HG02759 (cell line): ENCODE data around the gene KRT33A.

ENCODE experiments used
- ATAC-seq: cut with Tn5 transposase; IDR thresholded peaks from one replicate; pipeline ENCODE4 v1.9.1; 2021; ENCODE audit warnings: mild to moderate bottlenecking, moderate library complexity; ENCODE audit not compliant: unreplicated experiment

Gene KRT33A

DNA sequence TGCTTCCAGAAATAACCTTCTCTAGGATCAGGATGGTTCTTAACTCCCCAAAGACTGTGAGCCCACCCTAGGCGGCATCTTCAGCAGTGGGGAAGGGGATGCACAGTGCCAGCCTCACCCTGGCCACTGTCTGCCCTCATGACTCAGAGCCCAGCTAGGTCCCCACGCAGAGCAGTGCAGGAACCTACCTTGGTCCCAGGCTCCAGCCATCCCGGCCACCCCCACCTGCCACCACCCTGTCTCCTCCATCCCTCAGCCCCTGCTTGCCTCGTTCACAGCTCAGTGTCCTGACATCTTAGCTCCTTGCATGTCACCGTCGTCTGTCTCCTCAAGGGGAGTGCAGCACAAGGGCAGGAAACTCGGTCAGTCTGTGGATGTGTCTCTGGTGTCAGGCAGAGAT, 19.0 kb downstream of the KRT33A start:
- no peak for ATAC-seq

DNA sequence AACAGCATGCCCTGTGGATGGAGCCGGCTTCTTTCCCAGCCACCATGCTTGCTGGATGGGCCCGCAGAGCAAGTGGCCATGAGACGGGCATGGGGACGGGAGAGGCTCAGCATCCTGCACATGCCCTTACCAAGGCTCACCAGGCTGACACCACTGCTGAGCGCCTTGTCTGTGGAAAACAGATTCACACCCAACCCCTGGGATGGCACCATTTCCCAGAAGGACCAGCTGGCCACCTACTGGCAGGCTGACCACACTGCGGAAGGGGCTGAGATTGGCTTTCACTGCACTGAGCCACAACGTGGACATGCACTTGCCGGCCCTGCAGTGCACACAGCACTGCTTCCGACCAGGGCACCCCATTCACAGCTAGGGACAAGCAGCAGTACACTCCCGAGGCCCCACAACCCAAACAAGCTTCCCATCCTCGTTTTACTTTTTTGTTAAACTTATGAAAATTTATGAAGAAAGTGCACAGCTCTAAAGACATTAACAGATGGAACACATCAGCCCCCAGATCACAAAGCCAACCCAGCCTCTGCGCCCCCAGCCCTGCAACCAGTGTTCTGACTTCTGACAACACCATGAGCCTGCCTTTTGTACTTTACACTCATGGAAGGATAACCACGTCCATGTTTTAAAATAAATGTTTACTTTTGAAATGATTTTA, 21.2 kb downstream of the KRT33A start:
- no peak for ATAC-seq

DNA sequence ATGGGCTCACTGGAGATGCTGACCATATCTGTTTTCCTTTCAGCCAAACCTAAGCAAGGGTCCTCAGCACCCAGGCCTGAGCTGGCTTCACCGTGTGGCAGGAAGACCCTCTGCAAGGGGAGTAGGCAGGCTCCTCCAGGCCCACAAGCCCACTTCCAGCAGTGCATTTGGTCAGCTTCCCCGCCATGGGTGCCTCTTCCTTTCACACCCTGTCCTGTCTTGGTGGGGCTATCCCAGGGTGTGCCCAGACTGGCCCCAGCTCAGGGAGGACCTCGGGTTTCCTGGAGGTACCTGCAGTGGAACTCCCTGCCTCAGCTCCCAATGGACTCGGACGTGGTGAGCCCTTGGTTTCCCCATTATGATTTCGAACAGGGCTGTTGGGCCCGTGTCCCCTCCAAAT, 22.4 kb downstream of the KRT33A start:
- ATAC-seq, result no peak

DNA sequence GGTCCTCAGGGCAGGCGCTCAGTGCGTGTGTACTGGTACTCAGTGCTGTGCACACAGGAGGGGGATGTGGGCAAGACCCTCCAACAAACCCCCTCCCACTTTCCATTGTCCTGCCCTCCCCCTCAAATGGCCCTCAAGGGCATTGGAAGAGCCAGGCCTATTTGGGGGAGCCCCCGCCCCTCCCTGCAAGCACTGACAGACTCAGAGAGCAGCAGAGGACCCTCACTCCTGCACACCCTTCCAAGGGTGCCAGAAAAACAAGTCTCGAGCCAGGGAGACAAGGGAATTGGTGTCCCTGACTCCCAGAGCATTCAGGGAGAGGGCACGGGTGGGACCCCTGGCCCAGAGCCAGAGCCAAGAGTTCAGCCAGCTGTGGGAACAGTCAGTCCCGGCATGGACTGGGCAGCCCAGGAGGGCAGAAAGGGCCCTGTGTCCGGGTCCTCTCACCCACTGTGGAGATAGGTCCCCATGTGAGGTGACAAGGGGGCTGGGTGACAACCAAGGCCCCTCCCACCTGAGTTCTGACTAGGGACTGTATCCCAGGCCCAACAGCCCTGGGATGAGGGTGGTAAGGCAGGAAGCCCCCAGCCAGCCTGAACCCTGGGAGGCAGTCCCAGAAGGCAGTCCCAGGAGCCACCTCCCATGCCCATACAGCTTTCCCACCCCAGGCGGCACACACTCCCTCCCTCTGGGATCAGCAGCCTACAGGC, 23.1 kb downstream of the KRT33A start:
- ATAC-seq, result no peak

DNA sequence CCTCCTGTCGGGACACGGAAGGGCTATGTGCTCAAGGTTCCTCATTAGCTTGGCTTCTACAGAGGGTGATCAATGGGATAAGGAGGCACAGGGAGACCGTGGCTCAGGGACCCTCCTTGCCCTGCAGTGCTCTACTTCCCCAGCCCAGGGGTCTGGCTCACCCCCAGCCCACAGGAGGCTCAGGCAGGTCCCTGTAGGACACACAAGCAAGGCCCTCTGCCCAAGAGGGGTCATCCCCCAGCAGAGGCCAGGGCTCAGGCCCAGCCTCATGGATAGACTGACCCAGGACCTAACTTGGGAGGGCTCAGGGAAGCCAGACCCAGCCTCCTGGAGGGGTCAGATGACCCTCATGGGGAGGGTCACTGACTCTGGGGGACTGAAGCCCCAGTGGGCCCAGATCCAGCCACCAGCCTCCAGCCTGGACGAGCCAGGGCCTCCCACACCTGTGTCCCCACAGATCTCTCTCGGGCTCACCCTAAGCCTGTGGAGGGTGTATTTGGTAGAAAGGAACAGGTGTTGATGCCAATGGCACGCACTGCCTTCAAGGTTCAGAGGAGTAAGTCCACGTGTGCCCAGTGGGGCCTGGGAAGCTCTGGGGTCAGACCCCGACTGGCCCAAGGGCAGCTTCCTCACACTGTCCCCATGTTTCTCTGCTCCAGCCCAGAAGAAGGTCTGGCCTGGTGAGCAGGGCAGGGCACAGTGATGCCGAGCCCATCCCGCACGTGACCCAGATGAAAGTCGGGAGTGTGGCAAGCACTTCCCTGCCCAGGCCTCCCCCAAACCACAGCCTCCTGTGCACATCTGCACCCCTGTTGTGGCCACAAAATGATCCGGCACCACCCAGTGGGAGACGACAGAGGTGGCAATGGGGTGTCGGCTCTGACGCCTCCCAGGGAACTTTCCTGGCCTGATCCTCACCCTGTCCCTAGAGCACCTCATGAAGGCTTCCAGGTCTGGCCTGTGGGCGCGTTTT, 24.2 kb downstream of the KRT33A start:
- ATAC-seq, result no peak

DNA sequence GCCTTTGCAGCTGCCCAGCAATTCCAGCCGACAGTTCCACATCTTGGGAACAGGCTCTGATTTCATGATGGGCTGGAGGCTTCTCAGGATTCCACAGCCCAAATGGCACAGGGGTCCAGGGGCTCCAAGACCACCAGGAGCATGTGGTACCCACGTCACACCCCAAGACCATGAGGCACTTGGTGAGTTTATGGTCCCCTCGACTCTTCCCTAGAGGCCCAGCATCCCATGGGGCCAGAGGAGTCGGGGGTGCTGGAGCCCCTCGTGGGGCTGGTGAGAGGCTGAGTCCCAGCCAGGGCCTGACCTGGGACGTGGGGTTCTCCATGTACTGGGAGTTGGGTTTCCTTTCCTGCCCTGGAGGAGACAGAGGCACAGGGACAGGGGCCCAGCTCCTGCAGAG, 25.0 kb downstream of the KRT33A start:
- no peak for ATAC-seq

DNA sequence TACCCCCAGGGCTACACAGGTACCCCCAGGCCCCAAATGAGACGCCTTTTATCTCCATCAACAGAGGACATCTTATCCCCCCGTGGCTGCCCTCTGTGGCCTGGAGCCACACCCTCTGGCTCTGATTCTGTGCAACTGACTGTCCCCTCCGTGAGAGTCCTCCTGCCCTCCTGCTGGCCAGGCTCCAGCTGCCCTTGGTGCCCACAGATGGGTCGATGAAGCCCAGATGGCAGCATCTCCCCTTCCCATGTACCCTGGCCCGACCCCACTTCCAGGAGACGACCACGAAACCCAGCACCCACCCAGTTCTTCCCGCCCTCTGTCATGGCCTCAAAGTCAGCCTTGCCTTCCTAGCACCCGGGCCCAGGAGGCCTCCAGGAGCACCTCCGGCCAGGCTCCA, 25.5 kb downstream of the KRT33A start:
- no peak for ATAC-seq

DNA sequence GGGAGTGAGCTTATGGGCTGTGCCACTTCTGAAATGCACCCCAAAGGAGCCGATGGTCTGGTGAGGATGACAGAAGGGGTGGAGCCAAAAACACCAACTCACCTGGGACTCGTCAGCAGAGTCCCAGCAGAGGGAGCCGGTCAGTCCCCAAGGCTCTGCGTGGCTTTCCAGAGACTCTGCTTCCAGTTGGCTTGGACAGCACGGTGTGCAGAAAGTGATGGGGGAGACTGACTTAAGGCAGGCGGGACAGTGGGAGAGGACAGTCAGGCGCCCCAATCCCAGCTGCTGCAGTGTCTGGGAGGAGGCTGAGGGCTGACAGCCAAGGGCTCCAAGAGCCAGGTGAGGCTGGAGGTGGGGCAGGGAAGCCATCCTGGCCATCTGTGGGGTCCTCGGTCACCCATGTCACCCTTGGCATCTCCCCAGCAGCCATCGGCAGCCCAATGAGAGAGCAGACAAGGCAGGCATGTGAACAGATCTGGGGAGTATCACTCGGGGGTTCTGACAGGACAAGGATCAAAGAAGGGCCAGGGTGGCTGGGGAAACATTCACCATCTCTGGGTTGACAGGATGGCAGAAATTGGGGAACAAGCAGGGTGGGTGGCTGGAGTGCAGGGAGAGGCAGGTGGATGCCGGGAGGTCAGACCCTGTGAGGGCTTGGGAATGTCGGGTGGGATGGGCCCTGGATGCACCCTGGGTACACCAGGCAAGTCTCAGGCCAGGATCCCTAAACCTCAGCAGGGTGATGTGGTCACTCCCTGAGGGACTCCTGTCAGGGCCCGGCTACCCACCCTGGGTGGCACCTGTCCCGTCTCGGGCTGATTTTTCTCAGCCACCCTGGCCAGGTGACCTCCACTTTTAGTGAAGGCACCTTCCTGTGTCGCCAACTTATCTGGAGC, 26.2 kb downstream of the KRT33A start:
- no peak for ATAC-seq

DNA sequence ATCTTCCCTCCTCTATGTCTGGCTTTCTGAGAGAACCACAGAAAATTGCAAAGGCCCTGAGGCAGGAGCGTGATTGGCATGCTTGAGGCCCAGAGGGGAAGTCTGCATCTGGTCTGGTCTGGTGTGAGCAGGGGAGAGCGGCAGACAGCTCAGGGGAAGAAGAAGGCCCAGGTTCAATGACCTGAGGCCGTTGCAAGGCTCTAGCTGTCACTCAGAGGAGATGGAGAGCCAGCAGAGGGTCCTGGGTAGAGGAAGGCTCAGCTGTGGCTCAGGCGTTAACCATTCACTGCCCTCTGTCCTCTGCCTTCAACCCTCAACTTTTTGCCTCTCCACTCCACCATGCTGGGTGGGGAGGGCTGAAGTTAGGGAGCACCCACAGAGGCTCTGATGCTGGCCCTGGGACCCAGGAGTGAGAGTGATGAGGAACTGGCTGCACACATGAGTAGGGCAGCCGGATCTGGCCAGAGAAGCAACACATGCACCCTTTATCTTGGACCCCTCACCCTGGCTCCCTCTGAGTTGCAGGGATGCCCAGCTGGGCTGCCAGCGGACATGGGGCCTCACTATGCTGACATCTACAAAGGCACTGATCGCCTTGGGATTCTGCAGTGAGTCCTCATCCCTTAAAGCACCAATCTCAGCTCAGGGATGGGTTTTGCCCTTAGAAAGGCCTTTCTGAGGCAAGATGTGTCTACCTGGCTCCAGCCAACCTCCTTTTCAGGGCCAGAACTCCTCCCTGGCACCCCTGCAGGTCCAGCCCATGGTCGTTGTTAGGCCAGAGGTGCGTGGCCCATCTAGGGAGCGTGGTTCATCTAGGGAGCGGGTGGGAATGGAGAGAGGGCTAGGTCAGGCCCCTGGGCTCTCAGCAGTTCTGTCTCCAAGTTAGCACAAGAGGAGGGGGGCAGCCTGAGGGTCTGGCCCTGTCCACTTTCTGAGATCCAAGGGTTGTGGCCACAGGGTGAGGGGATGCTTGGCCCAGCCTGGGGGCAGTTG, 27.4 kb downstream of the KRT33A start:
- no peak for ATAC-seq

DNA sequence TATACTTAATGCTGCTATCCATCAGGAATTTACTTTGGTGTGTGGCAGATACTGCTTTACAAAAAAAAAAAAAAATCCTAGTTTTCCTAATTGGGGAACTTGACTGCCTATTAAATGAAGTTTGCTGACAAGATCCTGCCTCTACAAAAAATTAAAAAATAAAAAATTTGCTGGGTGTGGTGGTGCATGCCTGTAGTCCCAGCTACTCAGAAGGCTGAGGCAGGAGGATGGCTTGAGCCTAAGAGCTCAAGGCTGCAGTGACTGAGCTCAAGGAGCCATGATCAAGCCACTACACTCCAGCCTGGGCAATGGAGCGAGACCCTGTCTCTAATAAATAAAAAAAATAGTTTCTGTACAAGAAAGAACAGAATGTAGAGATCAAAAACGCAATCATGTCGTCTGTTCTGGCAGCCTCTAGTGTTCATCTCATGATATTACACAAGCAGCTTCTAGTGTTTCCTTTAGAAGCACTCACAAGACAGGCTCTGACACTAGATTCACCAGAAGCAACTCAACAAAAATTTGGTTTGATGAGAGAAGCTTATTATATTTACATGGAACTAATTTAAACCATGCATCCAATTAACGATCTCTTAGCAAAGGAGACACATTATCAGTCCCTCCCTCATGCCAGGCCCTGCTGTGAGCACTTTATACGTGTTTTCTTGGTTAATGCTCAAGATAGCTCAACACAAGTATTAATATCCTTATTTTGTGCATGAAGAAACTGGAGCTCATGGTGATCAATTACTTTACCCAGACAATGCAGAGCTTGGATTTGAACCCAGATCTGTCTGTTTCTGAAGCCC, 28.3 kb downstream of the KRT33A start:
- ATAC-seq, result no peak

DNA sequence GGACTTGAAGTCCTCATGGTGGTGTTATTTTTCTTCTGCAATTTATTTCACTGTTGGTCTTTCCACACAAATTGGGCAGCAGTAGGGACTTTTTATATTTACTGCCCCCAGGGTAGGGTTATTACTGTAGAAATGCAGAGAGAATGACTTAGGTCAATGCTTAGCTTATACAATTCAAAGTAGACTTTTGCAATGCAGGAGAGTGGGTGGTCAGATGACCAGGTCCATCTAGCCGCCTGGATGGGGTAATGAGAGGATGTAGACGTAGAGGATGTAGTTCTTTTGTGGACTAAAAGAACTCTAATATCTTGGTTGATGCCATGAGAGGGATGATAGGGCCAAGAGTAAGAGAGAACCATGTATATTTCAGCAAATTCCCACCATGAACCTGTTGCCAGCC, 32.4 kb downstream of the KRT33A start:
- no peak for ATAC-seq

DNA sequence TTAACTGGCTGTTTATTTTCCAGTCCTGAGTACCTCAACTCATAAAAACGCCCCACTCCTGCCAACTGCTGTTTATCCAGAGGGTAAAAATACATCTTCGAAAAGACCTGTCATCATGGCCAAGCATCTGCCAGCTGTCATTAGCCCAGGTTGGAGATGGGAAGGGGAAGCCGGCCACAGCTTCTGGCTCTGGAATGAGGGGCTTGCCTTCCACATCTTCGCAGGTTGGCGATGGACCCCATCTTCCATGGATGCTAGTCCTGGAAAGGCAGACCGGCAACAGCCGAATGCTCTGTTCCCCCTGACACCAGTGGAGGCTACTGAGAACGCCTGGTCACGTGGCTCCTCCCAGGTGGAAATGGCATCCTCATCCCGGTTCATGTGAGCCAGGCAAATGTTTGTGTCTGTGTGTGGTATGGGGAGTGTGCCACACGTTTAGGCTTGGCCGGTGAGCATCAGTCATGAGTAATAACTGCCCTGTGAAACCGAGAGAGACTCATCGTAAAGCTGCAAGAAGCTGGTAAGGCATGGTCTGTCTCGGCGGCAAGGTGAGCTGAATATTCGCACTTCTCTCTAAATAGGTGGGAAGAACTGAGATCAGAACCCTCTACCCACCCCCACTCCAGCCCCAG, 34.7 kb downstream of the KRT33A start:
- ATAC-seq, result no peak

DNA sequence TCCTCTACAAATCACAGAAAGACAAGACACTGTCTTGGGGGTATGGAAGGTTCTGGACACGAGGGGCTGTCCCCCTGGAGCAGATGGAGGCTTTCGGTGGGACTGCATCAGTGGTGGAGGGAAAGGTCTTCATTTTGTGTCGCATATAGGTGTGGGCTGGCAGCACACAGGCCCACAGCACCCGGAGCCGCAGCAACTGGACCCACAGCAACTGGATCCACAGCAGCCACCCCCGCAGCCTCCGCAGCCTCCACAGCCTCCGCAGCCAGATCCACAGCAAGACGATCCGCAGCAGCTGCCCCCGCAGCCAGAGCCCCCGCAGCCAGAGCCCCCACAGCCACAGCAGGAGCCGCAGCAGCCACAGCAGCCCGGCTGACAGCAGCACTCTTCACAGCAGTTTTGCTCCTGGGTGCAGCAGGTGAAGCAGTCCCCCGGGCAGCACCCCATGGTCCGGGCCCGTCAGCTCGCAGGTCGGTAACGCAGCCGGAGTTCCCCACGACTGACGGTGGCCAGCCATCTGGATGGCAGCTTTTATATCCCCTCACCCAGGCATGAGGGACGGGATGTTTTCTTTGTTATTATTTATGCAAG, 35.3 kb downstream of the KRT33A start, which contains the start of gene KRTAP17-1:
KRTAP17-1 (minus strand) TSS at position 507 of the 591 bp plus-strand sequence; CDS start at position 447, 60 bp downstream.
- ATAC-seq, result no peak

DNA sequence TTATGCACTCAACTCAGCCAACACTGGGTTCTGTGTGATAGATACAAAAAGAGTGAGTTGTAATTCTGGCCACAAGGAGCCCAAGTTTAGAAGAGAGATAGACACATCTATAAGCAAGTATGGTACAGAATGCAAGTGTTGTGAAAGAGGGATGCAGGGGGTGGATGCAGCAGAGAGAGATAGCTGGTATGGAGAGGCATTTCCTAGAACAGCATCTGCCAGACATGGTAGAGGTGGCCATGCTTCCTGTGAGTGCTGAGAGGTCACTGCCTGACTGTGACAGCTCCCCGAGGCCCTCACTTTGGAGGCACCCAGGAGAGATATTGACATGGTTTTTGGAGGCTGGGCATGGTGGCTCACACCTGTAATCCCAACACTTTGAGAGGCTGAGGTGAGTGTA, 39.5 kb downstream of the KRT33A start:
- ATAC-seq, result no peak

DNA sequence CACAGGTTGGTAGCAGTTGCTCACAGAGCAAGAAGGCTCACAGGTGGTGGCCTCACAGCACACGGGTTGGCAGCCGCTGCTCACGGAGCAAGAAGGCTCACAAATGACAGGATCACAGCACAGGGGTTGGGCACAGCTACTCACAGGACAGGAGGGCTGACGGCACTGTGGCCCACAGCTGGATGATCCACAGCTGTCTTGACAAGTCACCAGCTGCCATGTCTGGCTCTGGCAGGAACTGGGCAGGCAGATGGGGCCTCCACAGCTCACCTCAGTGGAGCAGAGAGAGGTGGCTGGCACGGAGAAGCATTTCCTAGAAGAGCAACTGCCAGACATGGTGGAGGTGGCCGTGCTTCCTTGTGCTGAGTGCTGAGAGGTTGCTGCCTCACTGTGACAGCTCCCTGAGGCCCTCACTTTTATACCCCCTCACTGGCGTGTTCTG, 41.7 kb downstream of the KRT33A start, which contains the start of gene KRTAP16-1:
KRTAP16-1 (minus strand) TSS at position 392 of the 442 bp plus-strand sequence; CDS start at position 336, 56 bp downstream.
- ATAC-seq, result peak; percentile 30

DNA sequence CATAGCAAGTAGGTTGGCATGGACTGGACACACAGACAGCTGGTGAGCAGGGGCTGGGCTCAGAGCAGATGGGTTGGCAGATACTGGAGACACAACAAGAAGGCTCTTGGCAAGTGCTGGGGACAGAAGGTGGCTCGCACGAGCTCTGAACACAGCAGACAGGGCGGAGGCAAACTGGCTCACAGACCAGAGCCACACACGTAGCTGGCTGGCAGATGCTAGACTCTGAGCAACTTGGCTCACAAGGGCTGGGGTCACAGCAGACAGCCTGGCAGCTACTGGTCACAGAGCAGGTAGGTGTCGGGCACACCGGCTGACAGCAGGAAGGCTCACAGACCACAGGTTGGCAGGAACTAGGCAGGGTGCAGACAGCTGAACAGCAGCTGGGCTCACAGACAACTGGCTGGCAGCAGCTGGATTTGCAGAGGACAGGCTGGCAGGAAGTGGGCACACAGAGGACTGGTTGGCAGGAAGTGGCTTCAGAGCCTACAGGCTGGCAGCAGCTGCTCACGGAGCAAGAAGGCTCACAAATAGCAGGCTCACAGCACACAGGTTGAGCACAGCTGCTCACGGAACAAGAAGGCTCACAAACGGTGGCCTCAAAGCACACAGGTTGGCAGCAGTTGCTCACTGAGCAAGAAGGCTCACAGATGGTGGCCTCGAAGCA, 42.2 kb downstream of the KRT33A start:
- ATAC-seq, result peak; percentile 60

DNA sequence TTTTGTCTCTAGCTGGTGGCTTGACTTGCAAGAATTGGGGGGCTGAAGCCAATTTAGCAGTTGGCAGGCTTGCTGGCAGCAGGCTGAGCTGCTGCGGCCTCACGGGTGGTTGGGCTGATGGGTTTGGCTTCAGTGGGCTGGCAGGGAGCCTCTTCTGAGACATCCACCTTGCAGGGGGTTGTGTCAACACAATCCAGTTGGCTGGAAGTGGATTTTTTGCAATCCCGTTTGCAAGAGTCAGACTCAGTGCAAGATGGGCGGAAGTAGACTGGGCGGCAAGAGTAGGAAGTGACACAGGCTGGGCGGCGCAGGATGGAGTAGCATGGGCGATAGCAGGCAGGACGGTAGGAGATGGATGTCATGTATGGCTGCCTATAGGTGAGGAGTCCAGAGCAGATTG, 43.0 kb downstream of the KRT33A start:
- no peak for ATAC-seq
